Glomerular visceral epithelial cell (primary cell): ENCODE results near the gene CDH1.

ENCODE experiments used
- DNase-seq: peaks from one replicate; pipeline ENCODE4 v3.0.0-alpha.2; 2016; ENCODE audit errors: extremely low spot score

The CDH1 gene

DNA sequence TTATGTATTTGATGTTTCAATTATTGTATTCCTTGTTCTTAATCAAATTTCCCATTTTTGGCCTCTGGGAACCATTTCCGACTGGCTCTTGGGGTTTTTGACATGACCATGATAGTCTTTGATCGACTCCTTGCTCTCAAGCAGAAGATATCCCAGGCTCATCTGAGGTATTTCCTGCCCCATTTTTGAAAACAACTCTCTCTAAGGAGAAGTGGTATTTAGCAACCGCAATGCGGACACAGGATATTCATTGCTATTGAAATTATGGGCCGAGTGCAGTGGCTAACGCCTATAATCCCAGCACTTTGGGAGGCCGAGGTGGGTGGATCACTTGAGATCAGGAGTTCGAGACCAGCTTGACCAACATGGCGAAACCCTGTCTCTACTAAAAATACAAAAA lies 111.7 kb downstream of the CDH1 start:
- no peak for DNase-seq

DNA sequence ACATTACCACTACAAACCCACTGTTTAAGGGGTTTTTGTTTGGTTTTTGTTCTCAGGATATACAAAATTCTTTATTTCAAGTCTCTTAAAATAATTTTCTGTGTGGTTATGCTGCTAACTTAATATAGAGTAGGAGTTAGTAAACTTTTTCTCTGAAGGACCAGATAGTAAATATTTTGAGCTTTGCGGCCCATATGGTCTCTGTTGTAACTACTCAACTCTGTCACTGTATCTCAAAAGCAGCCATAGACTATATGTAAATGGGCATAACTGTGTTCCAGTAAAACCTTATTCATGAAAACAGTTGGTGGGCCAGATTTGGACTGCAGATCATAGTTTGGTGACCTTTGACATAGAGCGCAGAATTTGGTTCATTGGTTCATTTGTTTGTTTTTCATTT lies 113.4 kb downstream of the CDH1 start:
- DNase-seq, result no peak

DNA sequence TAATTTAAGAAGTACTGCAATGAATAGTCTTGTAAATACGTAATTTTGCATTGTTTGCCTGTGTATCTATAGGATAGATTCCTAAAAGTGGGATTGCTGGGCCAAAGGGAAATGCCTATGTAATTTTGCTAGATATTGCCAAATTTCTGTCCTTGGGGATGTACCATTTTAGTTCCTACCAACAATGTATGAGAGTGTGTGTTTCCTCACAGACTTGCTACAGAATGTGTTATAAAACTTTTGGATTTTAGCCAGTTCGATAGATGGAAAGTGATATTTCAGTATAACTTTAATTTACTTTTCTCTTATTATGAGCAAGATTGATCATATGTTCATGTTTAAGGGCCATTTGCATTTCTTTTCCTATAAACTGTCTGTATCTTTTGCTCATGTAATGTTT lies 114.5 kb downstream of the CDH1 start:
- DNase-seq, result no peak

DNA sequence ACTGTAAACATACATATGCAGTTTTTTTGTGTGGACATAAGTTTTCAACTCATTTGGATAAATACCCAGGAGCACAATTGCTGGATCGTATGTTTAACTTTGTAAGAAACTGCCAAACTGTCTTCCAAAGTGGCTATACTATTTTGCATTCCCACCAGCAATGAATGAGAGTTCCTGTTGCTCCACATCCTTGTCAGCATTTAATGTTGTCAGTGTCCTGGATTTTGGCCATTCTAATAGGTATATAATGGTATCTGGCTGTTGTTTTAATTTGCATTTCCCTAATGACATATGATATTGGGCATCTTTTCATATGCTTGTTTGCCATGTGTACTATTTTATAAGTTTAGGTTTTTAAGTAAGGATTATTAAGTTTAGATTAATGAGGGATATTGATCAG lies 120.4 kb downstream of the CDH1 start:
- no peak for DNase-seq

DNA sequence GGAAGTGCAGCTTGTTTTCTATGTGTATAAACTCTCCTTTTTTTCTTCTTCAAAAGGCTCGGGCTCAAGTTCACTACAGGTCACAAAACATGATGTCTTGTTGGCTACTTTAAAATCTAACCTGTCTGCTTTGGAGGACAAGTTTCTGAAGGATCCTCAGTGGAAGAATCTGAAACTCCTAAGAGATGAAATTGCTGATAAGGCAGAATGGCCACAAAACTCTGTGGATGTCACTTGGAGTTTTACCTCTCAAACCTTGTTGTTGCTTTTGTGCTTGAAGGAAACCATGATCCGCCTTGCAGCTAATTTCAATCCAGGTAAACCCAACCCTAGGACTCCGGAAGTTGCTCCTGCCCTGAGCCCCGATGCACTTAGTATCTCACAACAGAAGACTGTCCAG lies 122.7 kb downstream of the CDH1 start:
- no peak for DNase-seq

DNA sequence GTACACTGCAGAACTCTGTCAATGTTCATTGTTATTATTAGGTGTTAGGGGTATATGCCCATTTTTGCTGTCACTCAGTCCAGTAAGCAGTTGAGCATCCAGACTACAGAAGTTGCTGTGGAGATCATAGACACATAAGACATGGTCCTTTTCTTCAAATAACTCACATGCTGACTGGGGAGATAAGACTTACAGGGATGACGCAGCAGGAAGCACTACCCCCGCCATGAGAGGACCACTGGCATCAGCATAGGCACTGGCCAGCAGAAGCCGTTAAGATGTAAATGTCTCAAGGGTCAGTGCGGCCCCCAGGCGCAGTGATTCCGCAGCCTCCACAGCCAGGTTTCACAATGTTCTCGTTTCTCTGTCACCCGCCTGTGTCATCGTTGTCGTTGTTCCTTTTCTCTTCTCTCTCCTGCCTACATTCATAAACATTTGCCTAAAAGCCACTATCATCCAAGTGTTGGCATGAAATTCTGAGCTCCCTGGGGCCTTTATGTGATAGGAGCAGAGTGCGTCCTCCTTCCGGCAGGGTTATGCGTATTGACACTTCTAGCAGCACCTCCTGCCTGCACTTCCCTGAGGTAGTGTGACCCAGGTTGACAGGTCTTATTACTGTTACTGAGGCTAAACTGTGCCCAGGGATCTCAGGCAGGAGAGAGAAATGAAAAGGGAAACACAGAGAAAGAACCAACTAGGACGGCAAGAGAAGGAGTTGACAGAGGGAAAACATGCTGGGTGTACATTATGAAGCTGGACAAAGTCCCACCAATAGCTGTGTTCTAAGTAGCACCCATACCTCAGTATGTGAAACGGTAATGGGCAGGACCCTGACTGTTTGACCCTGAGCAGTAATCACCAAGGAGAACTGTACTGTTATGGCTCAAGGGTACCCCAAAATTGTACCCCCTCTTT lies 124.1 kb downstream of the CDH1 start:
- no peak for DNase-seq

DNA sequence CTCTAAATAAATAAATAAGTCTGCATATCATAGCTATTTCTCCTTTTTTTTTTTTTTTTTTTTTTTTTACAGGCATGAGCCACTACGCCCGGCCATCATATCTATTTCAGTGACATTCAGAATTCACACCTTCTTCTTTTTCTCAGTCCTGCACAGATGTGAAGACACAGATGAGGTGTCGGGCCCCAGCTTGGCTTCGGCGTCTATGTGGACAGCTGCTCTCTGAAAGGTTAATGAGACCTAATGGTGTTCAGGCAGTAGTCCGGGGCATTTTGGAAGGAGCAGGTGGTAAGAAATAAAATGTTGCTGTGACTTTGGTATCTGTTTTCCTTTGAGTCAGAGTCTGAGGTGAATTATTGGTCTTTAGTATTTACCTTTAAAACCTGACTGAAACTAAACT lies 129.8 kb downstream of the CDH1 start:
- DNase-seq, result no peak

DNA sequence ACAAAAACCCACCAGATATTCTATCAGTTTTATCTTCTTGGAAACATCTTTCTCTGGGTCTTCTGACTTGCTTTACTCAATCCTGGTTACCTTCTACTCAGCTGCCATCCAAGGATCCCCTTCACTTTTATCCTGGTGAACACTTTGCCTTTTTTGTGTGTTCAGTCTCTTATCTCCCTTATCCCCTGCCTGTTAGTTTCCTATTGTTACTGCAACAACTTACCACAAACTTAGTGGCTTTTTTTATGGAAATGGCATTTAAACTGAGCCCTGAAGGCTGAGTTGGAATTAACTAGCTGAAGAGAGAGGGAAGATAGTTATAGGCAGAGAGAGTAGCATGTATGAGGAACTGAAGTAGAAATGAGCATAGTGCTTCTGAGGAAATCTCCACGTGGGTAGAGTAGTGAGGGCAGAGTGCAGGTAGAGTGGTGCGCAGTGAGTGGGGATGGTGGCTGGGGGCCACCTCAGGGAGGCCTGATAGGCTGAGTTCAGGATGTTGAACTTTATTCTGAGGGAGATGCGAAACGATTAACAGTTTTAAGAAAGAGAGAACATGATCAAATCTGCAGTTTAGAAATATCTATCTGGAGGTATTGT lies 132.5 kb downstream of the CDH1 start:
- no peak for DNase-seq

DNA sequence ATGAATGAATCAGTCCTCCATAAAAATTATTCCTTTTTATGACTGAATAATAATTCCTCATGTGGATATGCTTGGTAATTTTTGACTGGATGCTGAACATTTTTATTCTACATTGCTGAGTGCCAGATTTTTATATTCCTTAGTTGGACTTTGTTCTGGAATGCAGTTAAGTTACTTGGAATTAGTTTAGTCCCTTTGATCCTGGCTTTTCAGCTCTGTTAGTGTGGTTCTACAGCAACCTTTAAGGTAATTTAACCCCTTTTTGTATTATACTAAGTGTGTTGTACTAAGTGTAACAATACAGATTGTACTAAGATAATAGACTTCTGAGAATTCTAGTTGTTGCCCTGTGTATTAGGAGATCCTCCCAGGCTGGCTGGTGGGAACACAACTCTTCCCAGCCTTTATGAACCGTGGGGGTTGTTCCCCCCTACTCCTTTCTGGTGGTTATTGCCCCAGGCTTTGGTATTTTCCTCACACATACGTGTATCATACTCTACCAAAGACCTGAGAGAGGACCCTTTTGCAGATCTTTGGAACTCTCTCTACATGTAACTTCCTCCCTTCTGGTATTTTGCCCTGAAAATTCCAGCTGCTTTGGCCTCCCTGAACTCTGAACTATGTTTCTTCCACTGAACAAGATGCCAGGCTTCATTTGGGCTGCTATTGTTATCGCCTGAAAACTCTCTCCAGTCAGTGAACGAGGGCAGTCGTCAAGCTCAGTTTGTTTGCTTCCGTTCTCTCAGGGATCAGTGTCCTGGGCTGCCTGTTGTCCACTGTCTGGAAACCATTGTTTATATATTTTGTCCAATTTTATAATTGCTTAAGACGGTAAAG lies 136.8 kb downstream of the CDH1 start:
- no peak for DNase-seq

DNA sequence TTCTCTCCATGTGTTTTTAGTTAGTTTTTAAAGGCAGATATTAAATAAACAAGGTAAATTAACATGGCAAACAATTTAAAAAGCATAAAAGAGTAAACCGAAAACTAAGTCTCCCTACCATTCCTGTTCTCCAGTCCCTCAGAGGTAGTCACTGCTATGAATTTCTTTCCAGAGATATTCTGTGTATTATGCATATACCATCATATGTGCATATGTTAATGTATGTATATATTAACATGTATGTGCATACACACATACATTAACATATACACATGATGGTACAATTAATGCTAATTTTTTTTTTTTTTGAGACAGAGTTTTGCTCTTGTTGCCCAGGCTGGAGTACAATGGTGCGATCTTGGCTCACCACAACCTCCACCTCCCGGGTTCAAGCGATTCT lies 138.8 kb downstream of the CDH1 start:
- DNase-seq, result no peak

DNA sequence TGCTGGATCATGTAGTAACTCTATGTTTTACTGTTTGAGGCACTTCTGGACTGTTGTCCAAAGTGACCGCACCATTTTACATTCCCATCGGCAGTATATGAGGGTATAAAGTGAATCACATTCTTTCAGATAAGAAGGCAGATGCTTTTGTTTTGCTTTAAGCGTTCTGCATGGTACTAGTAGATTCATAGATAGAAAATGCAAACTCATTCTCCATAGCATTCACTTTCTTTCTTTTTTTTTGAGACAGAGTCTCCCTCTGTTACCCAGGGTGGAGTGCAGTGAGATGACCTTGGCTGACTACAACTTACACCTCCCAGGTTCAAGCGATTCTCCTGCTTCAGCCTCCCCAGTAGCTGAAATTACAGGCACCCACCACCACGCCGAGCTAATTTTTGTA lies 146.6 kb downstream of the CDH1 start:
- DNase-seq, result no peak

DNA sequence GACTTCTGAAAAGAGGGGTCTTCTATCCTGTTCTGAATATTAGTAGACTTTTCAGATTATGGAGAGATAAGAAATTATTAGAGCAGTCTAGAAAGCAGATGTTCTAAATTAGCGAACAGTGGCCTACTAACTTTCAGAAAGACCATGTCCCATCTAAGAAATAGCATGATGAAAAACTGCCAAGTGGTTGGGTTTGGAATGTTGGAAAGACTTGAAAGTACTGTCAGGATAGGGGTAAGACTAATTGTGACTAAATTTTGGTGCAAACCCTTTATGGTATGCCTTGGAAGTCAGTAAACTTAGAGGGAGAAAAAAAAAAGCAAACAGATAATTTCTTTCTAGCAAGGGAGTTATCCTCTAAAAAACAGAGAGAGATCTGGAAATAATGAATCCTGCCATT lies 147.3 kb downstream of the CDH1 start:
- no peak for DNase-seq
